22Rv1 (cell line): Measurements from ENCODE around the gene GAREM1.

Experiments used
- ZFX ChIP-seq: fragments of 450-650 bp; IDR thresholded peaks from 2 replicates; pipeline ENCODE4 v1.6.1; 2017; ENCODE audit warnings: antibody characterized with exemption, borderline replicate concordance
- TF ChIP-seq, protein P1 (sequence below): fragments of 450-650 bp; IDR thresholded peaks from 2 replicates; pipeline ENCODE4 v1.5.1; 2017; ENCODE audit warnings: mild to moderate bottlenecking

DNA sequence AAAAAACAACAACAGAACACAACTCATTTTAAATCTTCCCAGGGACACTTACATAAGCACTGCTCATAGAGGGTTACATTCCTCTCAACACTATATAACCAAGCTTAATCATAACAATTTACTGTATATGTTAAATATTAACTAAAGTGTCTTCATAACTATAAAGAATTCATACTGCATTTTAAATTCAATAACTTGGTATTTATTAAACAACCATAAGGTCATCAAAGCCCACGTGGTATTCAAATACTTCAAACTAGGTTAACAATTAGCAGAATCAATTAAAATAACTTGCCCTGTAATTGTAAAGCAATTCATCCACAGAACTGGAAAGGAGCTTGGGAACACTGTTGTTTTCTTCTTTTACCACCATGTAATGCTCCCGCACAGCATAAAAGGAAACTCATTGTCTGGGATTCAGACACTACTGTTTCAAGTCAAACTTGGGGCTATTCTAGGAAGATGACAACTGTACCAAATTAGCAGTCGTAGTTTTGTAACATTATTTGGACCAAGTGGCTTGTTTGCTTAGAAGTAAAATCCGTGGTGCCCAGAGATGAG lies 10.4 kb downstream of the GAREM1 start:
- TF ChIP-seq, protein P1, sequence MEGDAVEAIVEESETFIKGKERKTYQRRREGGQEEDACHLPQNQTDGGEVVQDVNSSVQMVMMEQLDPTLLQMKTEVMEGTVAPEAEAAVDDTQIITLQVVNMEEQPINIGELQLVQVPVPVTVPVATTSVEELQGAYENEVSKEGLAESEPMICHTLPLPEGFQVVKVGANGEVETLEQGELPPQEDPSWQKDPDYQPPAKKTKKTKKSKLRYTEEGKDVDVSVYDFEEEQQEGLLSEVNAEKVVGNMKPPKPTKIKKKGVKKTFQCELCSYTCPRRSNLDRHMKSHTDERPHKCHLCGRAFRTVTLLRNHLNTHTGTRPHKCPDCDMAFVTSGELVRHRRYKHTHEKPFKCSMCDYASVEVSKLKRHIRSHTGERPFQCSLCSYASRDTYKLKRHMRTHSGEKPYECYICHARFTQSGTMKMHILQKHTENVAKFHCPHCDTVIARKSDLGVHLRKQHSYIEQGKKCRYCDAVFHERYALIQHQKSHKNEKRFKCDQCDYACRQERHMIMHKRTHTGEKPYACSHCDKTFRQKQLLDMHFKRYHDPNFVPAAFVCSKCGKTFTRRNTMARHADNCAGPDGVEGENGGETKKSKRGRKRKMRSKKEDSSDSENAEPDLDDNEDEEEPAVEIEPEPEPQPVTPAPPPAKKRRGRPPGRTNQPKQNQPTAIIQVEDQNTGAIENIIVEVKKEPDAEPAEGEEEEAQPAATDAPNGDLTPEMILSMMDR, result no peak
- no peak for TF ChIP-seq ZFX
